ENCODE results near the gene PARD3. TPM values are rescaled to one million over a fixed set of nuclear protein-coding genes. Genes with fewer than 3 reads are reported as not detected.

PARD3 gene
- total and polyA plus RNA-seq, 10 of the 15 experiments (the other 5 are each of a cell fraction or from before 2014, with no cell fraction given) = 2.6 to 43.1 (median 13.9) TPM

GRCh38 chr10:34076443-34076842 is 738.7 kb downstream of the PARD3 start:
- no peak overlapping the region for H3K9ac ChIP-seq (ENCODE audit: control insufficient read depth, insufficient read depth, low read length)
- no peak for FAIRE-seq
- TF ChIP-seq, protein P1, sequence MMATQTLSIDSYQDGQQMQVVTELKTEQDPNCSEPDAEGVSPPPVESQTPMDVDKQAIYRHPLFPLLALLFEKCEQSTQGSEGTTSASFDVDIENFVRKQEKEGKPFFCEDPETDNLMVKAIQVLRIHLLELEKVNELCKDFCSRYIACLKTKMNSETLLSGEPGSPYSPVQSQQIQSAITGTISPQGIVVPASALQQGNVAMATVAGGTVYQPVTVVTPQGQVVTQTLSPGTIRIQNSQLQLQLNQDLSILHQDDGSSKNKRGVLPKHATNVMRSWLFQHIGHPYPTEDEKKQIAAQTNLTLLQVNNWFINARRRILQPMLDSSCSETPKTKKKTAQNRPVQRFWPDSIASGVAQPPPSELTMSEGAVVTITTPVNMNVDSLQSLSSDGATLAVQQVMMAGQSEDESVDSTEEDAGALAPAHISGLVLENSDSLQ (IDR thresholded peaks at IDR 0.05) = no peak
- no peak for TF ChIP-seq EGR1 (IDR thresholded peaks at IDR 0.05; ENCODE audit: borderline replicate concordance in 1 of 2, low read depth in 2 of 2, low read length in 2 of 2)
- TF ChIP-seq BHLHE40 (IDR thresholded peaks at IDR 0.05; ENCODE audit: borderline replicate concordance in 1 of 2, low read depth in 2 of 2, low read length in 1 of 2) = no peak

DNA sequence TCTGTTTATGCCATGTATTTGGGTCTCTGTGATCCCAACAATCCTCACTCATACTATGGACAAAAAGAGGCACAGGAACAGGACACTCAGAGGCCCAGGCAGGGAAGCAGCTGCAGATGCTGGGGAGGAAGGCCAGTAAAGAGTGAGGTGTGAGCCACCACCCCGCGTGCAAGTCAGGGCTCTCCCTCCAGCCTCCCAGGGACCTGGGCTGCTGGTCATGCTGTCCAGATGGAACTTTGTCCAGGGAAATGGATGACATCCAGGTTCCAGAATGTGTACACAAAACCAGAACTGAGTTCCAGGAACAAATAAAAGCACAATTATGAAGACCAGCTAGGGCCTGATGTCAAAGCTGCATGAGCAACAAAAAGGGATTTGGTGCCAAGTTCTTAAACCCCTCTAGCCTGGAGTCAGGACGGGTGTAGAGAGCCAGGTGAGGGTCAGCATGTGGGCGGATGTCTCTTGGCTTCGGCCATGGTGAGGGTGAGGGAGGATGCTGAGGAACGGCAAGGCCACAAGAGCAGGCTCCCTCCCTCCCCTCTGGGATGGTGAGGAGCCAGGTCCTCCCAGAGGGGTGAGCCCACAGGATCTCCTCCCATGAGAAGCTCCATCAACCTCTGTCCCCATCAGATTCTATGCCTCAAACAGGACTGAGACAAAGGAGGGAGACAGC is 739.7 kb downstream of the PARD3 start:
- Histone ChIP-seq H4K20me1 (ENCODE audit: control insufficient read depth, insufficient read depth) (no peaks in the 10 kb centered on the region), H3K4me2 (ENCODE audit: control insufficient read depth, insufficient read depth) (no peak overlapping the region), H2AFZ (ENCODE audit: control insufficient read depth, low read depth, low read length) (no peak overlapping the region), H3K9me3 (replicated peaks; ENCODE audit: control insufficient read depth, insufficient read depth, low read length) (no peaks in the 10 kb centered on the region; the same call in 2 of the 3 replicates), H3K4me3 (no peak overlapping the region), H3K4me1 (ENCODE audit: control insufficient read depth, insufficient read depth, low read length) (no peaks in the 10 kb centered on the region), H3K36me3 (ENCODE audit: control insufficient read depth in 2 of 2, insufficient read depth in 2 of 2, low read length in 1 of 2) (no peaks in the 10 kb centered on the region), H3K79me2 (ENCODE audit: control insufficient read depth, insufficient read depth, low read length) (no peaks in the 10 kb centered on the region), H3K27me3 (replicated peaks in 1 of 2; ENCODE audit: control insufficient read depth in 2 of 2, insufficient read depth in 2 of 2, low read length in 1 of 2) (no peaks in the 10 kb centered on the region), H3K9ac (ENCODE audit: control insufficient read depth, insufficient read depth, low read length) (no peak overlapping the region), H3K27ac (ENCODE audit: control insufficient read depth, insufficient read depth) (no peak overlapping the region)
- FAIRE-seq (no peak), ATAC-seq (no peak), DNase-seq (ENCODE audit: low read depth, low spot score) (no peak)
- in situ Hi-C loops (cut with MboI) = no loop called here
- intact Hi-C loops (cut with micrococcal nuclease; ENCODE audit: unreplicated experiment) = no loop called here
- ChIA-PET POLR2A (no interaction called here), RAD21 (ENCODE audit: unreplicated experiment) (no interaction called here), CTCF (interaction anchor here (0.6 to 1.7 kb wide), 4 partner anchors 16 to 563 kb away, joined by 3 to 5 read pairs (median 4); no protein-coding TSS in a partner anchor), SMC1A (ENCODE audit: uncharacterized antibody, unreplicated experiment) (interaction anchor here (1.2 to 2.1 kb wide), 5 partner anchors 12 to 463 kb away, joined by 3 to 6 read pairs (median 4); no protein-coding TSS in a partner anchor)
- 61% methylated on average over 6 of the region's 6 CpGs for WGBS (ENCODE audit: insufficient coverage, insufficient replicate concordance, low lambda C conversion rate, missing lambda C conversion rate)
- no TSS peak for BruUV-seq (replicated peaks)
- TF ChIP-seq SIN3A (IDR thresholded peaks at IDR 0.05; ENCODE audit: low read depth, low read length) (no peak), SREBF1 (IDR thresholded peaks at IDR 0.05; ENCODE audit: low read length) (no peak), PBX3 (IDR thresholded peaks at IDR 0.05; ENCODE audit: insufficient replicate concordance, low read depth, low read length) (no peak), POLR2AphosphoS2 (IDR thresholded peaks at IDR 0.05; ENCODE audit: low read depth, low read length) (no peak), SUPT20H (IDR thresholded peaks at IDR 0.05; ENCODE audit: borderline replicate concordance, control insufficient read depth, low read depth, low read length) (no peak)
- TF ChIP-seq, protein P2, sequence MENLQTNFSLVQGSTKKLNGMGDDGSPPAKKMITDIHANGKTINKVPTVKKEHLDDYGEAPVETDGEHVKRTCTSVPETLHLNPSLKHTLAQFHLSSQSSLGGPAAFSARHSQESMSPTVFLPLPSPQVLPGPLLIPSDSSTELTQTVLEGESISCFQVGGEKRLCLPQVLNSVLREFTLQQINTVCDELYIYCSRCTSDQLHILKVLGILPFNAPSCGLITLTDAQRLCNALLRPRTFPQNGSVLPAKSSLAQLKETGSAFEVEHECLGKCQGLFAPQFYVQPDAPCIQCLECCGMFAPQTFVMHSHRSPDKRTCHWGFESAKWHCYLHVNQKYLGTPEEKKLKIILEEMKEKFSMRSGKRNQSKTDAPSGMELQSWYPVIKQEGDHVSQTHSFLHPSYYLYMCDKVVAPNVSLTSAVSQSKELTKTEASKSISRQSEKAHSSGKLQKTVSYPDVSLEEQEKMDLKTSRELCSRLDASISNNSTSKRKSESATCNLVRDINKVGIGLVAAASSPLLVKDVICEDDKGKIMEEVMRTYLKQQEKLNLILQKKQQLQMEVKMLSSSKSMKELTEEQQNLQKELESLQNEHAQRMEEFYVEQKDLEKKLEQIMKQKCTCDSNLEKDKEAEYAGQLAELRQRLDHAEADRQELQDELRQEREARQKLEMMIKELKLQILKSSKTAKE (IDR thresholded peaks at IDR 0.05; ENCODE audit: low read depth, poor library complexity, severe bottlenecking) = no peak

More at GRCh38 chr10:34076443-34076842, 738.7 kb downstream of the PARD3 start:
- BruUV-seq (replicated peaks) = no TSS peak
- Histone ChIP-seq H3K27me3 (replicated peaks in 1 of 2; ENCODE audit: control insufficient read depth in 2 of 2, insufficient read depth in 2 of 2, low read length in 1 of 2) (no peaks in the 10 kb centered on the region), H3K79me2 (ENCODE audit: control insufficient read depth, insufficient read depth, low read length) (no peaks in the 10 kb centered on the region), H3K4me1 (ENCODE audit: control insufficient read depth, insufficient read depth, low read length) (no peaks in the 10 kb centered on the region), H3K4me2 (ENCODE audit: control insufficient read depth, insufficient read depth) (no peak overlapping the region), H3K27ac (ENCODE audit: control insufficient read depth, insufficient read depth) (no peak overlapping the region), H2AFZ (ENCODE audit: control insufficient read depth, low read depth, low read length) (no peak overlapping the region), H3K9me3 (replicated peaks; ENCODE audit: control insufficient read depth, insufficient read depth, low read length) (no peaks in the 10 kb centered on the region; the same call in 2 of the 3 replicates), H3K4me3 (no peak overlapping the region), H3K36me3 (ENCODE audit: control insufficient read depth in 2 of 2, insufficient read depth in 2 of 2, low read length in 1 of 2) (no peaks in the 10 kb centered on the region), H4K20me1 (ENCODE audit: control insufficient read depth, insufficient read depth) (no peaks in the 10 kb centered on the region)
- ChIA-PET CTCF (interaction anchor here (0.6 to 0.9 kb wide), 2 partner anchors 37 to 210 kb away, joined by 4 read pairs; no protein-coding TSS in a partner anchor), SMC1A (ENCODE audit: uncharacterized antibody, unreplicated experiment) (interaction anchor here (0.6 to 1.4 kb wide), 2 partner anchors 105 to 259 kb away, joined by 3 read pairs; no protein-coding TSS in a partner anchor), POLR2A (no interaction called here), RAD21 (ENCODE audit: unreplicated experiment) (no interaction called here)
- in situ Hi-C loops (cut with MboI) = no loop called here
- intact Hi-C loops (cut with micrococcal nuclease; ENCODE audit: unreplicated experiment) = no loop called here
- ATAC-seq (no peak), DNase-seq (ENCODE audit: low read depth, low spot score) (no peak)

Data from GM12878 (cell line).